Stomach (tissue), 4 donors: ENCODE data around the gene SAPCD2.

Experiments used
- POLR2A ChIP-seq, 4 donors: fragments of 450-650 bp; IDR thresholded peaks; one replicate each; pipeline ENCODE4 v1.6.1; 2016; ENCODE audit warnings: antibody characterized with exemption in 4 of 4, control low read depth in 2 of 4, mild to moderate bottlenecking in 1 of 4, moderate library complexity in 1 of 4
- POLR2AphosphoS5 ChIP-seq, 3 donors: sonication (generic); formaldehyde crosslinking; IDR thresholded peaks; one replicate each; pipeline ENCODE4 v1.6.1; 2016; ENCODE audit warnings: antibody characterized with exemption in 3 of 3
- TF ChIP-seq, protein P1 (sequence below), 7 experiments: fragments of 450-650 bp in 4 of 7; fragments of 200-600 bp in 3 of 7; sonication (generic) in 3 of 7; IDR thresholded peaks; one replicate each; pipeline ENCODE4 v1.5.1; 2016 to 2019; ENCODE audit warnings: antibody characterized with exemption in 7 of 7, control low read depth in 2 of 7, mild to moderate bottlenecking in 1 of 7

DNA sequence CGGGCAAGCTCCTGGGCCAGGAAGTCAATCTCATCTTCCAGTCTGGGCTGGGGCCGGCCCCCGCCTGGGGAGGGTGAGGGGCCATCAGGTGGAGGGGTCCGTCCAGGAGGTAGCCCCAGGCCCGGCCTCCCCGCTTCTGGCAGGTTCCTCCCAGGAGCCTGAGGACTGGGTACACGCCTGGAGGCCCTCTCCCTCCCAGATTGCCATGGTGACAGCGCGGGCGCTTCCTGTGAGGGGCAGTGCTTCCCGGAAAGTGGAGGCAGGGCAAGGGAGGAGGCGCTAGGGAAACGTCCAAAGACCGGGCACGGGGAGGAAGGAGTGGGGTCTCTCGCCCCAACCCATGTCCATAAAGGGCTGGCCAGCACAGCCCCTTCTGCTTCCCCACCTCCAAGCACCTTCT is 29.2 kb downstream of the SAPCD2 start:
- TF ChIP-seq, protein P1, sequence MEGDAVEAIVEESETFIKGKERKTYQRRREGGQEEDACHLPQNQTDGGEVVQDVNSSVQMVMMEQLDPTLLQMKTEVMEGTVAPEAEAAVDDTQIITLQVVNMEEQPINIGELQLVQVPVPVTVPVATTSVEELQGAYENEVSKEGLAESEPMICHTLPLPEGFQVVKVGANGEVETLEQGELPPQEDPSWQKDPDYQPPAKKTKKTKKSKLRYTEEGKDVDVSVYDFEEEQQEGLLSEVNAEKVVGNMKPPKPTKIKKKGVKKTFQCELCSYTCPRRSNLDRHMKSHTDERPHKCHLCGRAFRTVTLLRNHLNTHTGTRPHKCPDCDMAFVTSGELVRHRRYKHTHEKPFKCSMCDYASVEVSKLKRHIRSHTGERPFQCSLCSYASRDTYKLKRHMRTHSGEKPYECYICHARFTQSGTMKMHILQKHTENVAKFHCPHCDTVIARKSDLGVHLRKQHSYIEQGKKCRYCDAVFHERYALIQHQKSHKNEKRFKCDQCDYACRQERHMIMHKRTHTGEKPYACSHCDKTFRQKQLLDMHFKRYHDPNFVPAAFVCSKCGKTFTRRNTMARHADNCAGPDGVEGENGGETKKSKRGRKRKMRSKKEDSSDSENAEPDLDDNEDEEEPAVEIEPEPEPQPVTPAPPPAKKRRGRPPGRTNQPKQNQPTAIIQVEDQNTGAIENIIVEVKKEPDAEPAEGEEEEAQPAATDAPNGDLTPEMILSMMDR (IDR thresholded peaks at IDR 0.05), result no peak
- TF ChIP-seq POLR2AphosphoS5 (IDR thresholded peaks at IDR 0.05) (no peak), POLR2A (IDR thresholded peaks at IDR 0.05) (no peak)
